SK-N-MC (cell line): Measurements from ENCODE around the gene ZNF790.

Experiments used
- EZH2 ChIP-seq: fragments of 200-600 bp; sonication (generic); IDR thresholded peaks from one replicate; pipeline ENCODE4 v1.6.1; 2017; ENCODE audit warnings: antibody characterized with exemption
- POLR2AphosphoS5 ChIP-seq: IDR thresholded peaks from 2 replicates; pipeline ENCODE4 v1.6.1; 2012; ENCODE audit warnings: mild to moderate bottlenecking, low read depth, low read length, borderline replicate concordance

GRCh38 chr19:36876993-36877938, 39.1 kb upstream of the ZNF790 start:
- TF ChIP-seq EZH2: no peak
- no peak for TF ChIP-seq POLR2AphosphoS5
